Right lobe of liver (tissue), 4 donors: ENCODE measurements around the gene CEP43.

Source experiments
- POLR2A ChIP-seq: fragments of 450-650 bp; IDR thresholded peaks from one replicate; pipeline ENCODE4 v1.6.1; 2017; ENCODE audit warnings: antibody characterized with exemption, mild to moderate bottlenecking
- TF ChIP-seq, protein P1 (sequence below), 4 donors: fragments of 200-600 bp in 3 of 4; fragments of 450-650 bp in 1 of 4; IDR thresholded peaks; one replicate each; pipeline versions ENCODE4 v1.5.1 to v1.8.0; 2016 to 2022; ENCODE audit warnings: antibody characterized with exemption in 4 of 4, mild to moderate bottlenecking in 2 of 4
- donor health status: DM: no; HTN: no; CAD: no.
- donor health status: DM: no; HTN: no; CAD: no.
- donor health status: DM: no; HTN: yes; CAD: no.

GRCh38 chr6:167044696-167045095 is 45.5 kb downstream of the CEP43 start:
- no peak for TF ChIP-seq POLR2A
- TF ChIP-seq, protein P1, sequence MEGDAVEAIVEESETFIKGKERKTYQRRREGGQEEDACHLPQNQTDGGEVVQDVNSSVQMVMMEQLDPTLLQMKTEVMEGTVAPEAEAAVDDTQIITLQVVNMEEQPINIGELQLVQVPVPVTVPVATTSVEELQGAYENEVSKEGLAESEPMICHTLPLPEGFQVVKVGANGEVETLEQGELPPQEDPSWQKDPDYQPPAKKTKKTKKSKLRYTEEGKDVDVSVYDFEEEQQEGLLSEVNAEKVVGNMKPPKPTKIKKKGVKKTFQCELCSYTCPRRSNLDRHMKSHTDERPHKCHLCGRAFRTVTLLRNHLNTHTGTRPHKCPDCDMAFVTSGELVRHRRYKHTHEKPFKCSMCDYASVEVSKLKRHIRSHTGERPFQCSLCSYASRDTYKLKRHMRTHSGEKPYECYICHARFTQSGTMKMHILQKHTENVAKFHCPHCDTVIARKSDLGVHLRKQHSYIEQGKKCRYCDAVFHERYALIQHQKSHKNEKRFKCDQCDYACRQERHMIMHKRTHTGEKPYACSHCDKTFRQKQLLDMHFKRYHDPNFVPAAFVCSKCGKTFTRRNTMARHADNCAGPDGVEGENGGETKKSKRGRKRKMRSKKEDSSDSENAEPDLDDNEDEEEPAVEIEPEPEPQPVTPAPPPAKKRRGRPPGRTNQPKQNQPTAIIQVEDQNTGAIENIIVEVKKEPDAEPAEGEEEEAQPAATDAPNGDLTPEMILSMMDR (IDR thresholded peaks at IDR 0.05), result no peak
